ENCODE results near the gene RHOT2.

DNA sequence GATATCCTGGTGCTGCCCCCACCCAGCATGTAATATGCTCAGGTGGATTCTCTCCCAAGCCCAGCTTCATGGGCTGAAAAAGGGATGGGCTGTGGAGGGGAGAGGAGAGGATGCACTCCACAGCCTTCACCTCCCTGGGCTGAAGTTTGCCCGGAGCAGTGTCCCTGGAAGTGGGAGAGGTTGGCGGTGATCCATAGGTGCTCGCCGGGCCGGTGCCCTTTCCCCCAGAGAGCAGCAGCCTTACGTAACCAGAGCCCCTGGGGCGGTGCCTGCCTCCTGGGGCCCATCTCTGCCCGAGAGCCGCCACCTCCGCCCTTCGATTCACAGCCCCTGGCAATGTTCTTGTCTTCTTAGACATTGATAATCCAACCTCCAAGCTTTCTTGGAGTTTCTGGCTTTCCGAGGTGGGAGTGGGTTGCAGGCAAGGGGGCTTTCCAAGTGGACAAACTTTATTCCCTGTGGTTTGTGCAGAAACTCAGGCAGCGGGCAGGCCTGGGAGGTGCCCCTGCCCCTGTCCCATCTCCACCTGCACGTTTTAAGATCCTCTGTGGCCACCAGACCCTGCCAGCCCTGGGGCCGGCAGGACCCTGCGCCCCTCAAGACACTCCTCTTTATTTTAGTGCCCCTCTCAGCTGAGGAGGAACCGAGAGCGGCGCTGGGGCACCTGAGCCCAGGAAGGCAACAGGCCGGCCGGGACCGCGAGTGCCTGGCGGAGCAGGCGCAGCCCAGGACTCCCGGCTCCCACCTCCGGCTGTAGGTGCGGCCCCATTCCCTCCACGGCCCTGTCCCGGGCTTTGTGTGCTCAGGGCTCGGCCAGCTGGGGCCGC lies 21.9 kb upstream of the RHOT2 start:
- TF ChIP-seq, protein P1, sequence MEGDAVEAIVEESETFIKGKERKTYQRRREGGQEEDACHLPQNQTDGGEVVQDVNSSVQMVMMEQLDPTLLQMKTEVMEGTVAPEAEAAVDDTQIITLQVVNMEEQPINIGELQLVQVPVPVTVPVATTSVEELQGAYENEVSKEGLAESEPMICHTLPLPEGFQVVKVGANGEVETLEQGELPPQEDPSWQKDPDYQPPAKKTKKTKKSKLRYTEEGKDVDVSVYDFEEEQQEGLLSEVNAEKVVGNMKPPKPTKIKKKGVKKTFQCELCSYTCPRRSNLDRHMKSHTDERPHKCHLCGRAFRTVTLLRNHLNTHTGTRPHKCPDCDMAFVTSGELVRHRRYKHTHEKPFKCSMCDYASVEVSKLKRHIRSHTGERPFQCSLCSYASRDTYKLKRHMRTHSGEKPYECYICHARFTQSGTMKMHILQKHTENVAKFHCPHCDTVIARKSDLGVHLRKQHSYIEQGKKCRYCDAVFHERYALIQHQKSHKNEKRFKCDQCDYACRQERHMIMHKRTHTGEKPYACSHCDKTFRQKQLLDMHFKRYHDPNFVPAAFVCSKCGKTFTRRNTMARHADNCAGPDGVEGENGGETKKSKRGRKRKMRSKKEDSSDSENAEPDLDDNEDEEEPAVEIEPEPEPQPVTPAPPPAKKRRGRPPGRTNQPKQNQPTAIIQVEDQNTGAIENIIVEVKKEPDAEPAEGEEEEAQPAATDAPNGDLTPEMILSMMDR (IDR thresholded peaks at IDR 0.05): no peak
- TF ChIP-seq POLR2A (IDR thresholded peaks at IDR 0.05): no peak

Data from lower leg skin (tissue), 3 donors.